ENCODE results near the gene FARS2.
"Not testable (repeated sequence)": the region's sequence is repeated elsewhere in the genome, so short reads cannot be mapped to it uniquely, and the experiment has no call there.

FARS2 gene

GRCh38 chr6:5554226-5554625 is 292.9 kb downstream of the FARS2 start:
- DNase-seq (ENCODE audit: low spot score): no peak
- no peak overlapping the region for H3K27ac ChIP-seq
- no peak for TF ChIP-seq CTCF (IDR thresholded peaks at IDR 0.05)

GRCh38 chr6:5556011-5556410 is 294.7 kb downstream of the FARS2 start:
- TF ChIP-seq CTCF (IDR thresholded peaks at IDR 0.05): no peak
- no peak for DNase-seq (ENCODE audit: low spot score)
- Histone ChIP-seq H3K4me3 (no peak overlapping the region), H3K27ac (no peak overlapping the region)

More at GRCh38 chr6:5554226-5554625, 292.9 kb downstream of the FARS2 start:
- H3K4me3 ChIP-seq: no peak overlapping the region

- DNase-seq (ENCODE audit: low spot score): no peak
- H3K27ac ChIP-seq: no peak overlapping the region
- no peak overlapping the region for H3K4me3 ChIP-seq
- no peak for TF ChIP-seq CTCF (IDR thresholded peaks at IDR 0.05)
Measured at GRCh38 chr6:5557506-5557905, 296.2 kb downstream of the FARS2 start.

- Histone ChIP-seq H3K27ac (no peak overlapping the region), H3K4me3 (no peak overlapping the region)
- TF ChIP-seq CTCF (IDR thresholded peaks at IDR 0.05): no peak
- no peak for DNase-seq (ENCODE audit: low spot score)
Measured at GRCh38 chr6:5559651-5560050, 298.3 kb downstream of the FARS2 start.

GRCh38 chr6:5562277-5562676 is 301.0 kb downstream of the FARS2 start:
- TF ChIP-seq CTCF (IDR thresholded peaks at IDR 0.05): no peak
- DNase-seq (ENCODE audit: low spot score): no peak
- no peak overlapping the region for H3K4me3 ChIP-seq
- no peak overlapping the region for H3K27ac ChIP-seq

- no peak overlapping the region for H3K27ac ChIP-seq
- no peak for DNase-seq (ENCODE audit: low spot score)
- TF ChIP-seq CTCF (IDR thresholded peaks at IDR 0.05): no peak
- no peak overlapping the region for H3K4me3 ChIP-seq
Measured at GRCh38 chr6:5563086-5563485, 301.8 kb downstream of the FARS2 start.

- H3K4me3 ChIP-seq; DNase-seq (ENCODE audit: low spot score); H3K27ac ChIP-seq: not testable (repeated sequence)
Measured at GRCh38 chr6:5564746-5565145, 303.4 kb downstream of the FARS2 start.

GRCh38 chr6:5565971-5566370 is 304.7 kb downstream of the FARS2 start:
- no peak for DNase-seq (ENCODE audit: low spot score)
- Histone ChIP-seq H3K27ac (no peak overlapping the region), H3K4me3 (no peak overlapping the region)
- TF ChIP-seq CTCF (IDR thresholded peaks at IDR 0.05): no peak

All from coronary artery (tissue), 2 donors.